SIG-M5 treated with dmso at 0.1 percent for 504 hours (cell line): ENCODE measurements around the gene POLR2I.
"Not testable (repeated sequence)": the region's sequence is repeated elsewhere in the genome, so short reads cannot be mapped to it uniquely, and the experiment has no call there.

Experiments
- DNase-seq: peaks from one replicate; lab custom pipeline; 2025; ENCODE audit not compliant: unreplicated experiment; lab: John Stamatoyannopoulos, UW

POLR2I gene

DNA sequence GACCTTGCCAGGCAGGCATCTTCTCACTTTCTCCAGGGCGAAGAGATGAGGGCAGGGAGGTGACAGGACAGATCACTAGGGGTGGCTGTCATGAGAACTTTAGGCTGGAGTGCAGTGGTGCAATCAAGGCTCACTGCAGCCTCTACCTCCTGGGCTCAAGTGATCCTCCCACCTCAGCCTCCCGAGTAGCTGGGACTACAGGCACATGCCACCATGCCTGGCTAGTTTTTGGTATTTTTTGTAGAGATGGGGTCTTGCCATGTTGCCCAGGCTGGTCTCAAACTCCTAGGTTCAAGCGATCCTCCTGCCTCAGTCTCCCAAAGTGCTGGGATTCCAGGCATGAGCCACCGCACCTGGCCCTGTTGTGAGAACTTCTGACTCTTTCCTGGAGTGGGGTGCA, 20.2 kb upstream of the POLR2I start:
- DNase-seq, result not testable (repeated sequence)

DNA sequence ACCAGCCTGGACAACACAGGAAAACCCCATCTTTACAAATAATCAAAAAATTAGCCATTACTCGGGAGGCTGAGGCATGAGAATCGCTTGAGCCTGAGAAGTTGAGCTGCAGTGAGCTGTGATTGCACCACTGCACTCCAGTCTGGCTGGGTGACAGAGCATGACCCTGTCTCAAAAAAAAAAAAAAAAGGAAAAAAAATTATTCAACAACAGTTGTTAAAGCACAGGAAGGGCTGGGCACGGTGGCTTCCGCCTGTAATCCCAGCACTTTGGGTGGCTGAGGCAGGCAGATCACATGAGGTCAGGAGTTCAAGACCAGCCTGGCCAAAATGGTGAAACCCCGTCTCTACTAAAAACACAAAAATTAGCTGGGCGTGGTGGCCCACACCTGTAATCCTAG, 16.5 kb upstream of the POLR2I start:
- DNase-seq, result not testable (repeated sequence)

DNA sequence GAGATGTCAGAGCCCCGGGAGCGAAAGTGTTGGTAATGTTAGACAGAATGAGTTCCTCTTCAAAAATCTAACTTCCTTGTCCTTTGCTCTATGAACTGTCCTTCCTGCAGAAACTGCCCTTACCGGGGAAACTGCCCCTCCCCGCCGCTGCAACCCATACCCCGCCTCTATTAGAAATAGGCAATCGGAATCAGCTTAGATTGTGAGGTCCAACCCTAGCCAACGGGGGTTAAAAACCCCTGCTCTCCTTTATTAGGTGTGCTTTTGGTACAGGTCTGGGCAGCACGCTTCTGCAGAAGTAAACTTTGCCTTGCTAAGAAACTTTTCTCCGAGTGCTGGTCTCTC, 13.7 kb upstream of the POLR2I start:
- DNase-seq, result peak; percentile 76

DNA sequence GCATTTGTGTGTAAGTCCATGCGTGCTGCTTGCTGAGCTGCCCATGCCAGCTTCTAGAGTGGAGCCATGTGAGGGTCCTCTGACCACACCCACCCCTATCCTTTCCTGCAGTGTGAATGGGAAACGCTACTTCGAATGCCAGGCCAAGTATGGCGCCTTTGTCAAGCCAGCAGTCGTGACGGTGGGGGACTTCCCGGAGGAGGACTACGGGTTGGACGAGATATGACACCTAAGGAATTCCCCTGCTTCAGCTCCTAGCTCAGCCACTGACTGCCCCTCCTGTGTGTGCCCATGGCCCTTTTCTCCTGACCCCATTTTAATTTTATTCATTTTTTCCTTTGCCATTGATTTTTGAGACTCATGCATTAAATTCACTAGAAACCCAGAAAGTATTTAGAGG, 10.9 kb upstream of the POLR2I start:
- no peak for DNase-seq

DNA sequence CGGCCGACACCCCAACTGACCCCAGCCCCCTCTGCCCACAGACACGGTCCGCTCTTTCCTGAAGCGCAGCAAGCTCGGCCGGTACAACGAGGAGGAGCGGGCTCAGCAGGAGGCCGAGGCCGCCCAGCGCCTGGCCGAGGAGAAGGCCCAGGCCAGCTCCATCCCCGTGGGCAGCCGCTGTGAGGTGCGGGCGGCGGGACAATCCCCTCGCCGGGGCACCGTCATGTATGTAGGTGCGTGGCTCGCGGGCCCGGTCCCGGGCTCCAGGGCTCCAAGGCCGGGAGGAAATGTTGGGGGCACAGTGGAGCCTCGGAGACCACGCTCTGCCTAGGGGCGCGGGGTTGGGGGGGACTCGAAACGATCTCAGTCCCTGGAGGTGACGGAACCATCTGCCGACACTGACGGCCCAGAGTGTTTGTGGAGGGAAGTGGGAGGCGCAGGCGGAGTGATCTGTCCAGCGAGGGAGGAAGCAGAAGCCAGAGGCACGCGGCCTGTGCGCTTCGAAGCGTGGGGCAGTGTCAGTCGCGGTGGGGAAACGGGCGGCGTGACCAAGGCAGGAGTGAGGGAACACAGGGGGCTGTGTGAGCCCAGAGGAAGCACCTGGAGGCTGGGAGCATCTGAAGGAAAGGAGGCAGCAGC, 6.9 kb upstream of the POLR2I start:
- no peak for DNase-seq

DNA sequence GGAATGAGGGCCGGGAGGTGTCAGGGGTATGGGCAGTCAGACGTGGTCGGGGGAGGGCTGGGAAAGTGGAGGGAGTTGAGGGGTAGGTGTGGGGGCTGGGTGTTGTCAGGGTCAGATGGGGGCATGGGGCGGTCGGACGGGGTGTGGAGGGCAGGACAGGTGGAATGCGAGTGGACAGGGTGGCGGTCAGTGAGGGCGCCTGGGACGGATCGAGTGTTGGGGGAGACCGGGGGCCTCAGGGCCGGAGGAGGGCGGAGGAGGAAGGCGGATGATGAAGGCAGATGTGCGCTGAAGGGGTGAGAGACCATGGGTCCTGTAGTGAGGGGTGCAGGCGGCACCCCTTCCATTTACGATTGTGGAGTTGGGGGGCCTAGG, 6.3 kb upstream of the POLR2I start:
- no peak for DNase-seq

DNA sequence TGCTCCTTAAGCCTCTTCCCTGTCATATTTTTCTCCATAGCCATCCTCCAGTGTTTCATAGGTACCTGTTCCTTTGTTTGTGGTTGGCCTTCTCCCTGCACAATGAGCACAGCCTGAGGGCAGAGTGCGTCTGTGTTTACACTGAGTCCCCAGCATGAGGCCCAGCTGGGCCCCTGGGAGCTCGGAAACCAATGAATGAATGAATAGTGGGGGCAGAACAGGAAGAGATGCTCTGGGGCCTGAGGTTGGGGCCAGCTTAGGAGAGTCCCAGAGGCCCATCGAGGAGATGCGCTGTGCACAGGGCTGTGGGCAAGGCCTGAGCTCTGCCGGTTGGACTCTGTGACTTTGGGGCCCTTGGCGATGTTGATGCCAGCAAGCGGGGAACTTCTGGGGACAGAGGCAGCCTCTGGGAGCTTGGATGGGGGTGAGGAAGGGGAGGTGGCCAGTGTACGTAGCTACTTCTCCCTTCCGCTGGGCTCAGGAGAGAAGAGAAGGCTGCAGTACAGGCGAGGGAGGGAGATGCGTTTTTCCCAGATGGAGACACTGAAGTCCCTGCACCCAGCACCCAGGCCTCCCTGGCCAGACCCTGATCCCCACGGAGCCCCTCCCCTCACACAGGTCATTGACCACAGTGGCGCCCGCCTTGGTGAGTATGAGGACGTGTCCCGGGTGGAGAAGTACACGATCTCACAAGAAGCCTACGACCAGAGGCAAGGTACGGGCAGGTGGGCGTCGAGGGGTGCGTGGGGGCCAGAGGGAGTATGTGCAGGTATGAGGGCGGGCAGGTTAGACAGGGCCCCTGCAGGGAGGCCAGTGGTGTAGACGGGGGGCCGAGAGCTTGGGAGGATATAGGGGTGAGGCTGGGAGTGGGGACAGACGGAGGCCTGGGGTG, 5.7 kb upstream of the POLR2I start:
- no peak for DNase-seq

DNA sequence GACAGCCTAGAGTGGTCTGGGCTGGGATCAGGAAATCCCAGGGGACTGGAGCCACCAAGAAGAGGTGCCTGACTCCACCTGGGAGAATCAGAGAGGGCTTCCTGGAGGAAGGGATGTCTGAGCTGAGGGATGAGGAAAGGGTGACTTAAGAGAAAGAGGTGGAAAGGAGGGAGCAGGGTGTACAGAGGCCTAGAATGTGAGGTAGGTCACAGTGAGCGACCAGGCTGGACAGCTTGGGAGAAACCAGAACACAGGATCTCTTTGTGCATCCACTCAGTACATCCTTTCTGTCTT, 1.6 kb upstream of the POLR2I start:
- DNase-seq, result no peak

DNA sequence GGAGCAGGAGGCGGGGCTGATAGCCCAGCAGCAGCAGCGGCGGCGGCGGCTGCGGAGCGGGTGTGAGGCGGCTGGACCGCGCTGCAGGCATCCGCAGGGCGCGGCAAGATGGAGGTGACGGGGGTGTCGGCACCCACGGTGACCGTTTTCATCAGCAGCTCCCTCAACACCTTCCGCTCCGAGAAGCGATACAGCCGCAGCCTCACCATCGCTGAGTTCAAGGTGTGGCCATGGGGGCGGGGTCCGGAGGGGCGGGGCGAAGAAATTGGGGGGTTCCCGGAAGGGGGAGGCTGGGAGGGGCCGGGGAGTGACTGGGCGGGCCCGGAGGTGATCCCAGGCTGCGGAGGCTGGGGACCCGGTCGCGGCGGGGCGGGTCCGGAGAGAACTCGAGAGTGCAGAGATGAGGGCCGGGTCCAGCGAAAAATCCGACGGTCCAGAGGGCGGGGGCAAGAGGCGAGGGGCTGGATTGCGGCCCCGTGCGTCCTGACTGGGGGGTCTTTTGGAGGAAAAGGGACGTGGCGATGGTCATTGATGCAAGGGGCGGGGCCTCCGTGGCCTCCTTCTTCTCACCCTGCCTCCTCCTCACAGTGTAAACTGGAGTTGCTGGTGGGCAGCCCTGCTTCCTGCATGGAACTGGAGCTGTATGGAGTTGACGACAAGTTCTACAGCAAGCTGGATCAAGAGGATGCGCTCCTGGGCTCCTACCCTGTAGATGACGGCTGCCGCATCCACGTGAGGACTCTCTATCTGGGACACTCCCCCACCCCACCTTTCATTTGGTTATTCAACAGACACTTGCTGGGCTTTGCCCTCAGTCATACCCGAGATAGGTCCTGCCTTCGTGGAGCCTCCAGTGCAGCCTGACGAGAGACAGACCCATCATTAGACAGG, 1.0 kb upstream of the POLR2I start, which contains the start of gene TBCB:
TBCB (plus strand) TSS at position 16 of the 891 bp plus-strand sequence; CDS start at position 109, 93 bp downstream.
- peak; percentile 67 for DNase-seq

DNA sequence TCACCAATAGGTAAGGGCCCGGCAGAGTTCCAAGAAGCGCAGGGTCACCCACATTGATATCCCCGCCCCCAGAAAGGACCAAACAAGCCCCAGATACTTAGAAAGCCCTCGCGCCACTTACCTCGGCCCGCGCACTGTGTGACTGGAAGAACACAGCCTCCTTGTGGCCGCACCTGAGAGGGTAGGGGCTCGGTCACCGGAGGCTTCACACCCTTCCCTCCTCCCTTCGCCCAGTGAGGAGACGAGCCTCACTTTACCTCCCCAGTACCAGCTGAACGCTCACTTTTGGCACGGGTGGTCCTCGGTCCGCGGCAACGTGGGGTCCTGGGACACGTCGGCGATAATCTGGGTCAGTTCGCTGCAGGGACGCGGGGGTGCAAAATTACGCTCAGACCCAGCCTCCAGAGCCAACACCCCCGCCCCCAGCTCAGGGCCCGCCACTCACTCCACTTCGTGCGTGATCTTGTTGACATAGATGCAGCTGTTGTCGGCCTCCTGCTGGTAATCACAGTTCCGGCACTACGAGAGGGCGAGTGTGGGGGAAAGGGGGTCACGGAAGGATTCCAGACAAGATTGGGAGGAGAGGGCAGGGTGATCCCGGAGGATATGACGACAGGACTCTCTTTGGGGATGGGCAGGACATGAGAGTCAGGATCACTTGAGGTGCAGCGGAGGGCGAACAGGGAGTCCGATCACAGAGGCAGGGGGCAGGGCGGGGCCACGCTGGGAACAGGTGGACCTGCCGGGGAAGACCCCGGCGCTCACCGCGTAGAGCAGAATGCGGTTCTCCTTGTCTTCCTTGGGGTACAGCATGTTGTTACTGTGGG, 568 bp downstream of the POLR2I start:
- DNase-seq, result no peak

DNA sequence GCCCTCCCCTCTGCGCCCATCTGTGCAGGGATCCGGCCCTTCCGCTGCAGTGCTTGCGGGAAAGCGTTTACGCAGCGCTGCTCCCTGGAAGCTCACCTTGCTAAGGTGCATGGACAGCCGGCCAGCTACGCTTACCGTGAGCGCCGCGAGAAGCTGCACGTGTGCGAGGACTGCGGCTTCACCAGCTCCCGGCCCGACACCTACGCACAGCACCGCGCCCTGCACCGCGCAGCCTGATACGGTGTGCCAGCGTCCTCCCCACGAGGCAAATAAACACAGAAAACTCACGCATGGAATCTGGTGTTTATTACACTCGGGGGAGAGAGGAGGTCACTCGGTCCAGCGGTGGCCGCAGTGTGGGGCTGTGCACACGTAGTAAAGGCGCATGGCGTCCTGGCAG, 1.2 kb downstream of the POLR2I start:
- no peak for DNase-seq

DNA sequence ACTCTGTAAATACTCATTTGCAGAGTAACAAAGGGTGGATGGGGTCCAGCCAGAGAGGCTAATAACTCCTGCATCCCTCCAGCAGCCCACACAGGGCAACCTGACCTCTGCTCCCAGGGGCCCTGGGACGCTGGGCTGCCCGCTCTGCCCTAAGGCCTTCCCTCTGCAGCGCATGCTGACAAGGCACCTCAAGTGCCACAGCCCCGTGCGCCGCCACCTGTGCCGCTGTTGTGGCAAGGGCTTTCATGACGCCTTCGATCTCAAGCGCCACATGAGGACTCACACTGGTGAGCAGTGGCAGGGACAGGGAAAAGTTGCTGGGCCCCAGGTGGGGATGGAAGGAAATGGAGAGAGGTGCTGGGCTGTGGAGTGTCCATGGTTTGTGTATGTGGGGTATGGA, 2.0 kb downstream of the POLR2I start:
- no peak for DNase-seq

DNA sequence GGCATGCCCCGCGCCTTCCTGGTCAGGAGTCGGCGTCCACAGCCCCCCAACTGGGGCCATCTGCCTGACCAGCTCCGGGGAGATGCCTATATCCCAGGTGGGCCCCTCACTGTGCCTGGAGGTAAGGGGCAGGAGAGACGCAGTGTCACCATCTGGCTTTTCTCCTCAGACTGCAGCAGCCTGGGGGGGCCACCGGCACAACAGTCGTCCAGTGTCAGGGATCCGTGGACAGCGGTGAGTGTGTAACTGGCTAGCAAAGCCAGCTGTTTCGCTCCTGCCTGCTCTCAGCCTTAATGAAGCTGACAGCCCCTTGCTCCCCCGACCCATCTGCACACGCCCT, 3.5 kb downstream of the POLR2I start:
- no peak for DNase-seq

DNA sequence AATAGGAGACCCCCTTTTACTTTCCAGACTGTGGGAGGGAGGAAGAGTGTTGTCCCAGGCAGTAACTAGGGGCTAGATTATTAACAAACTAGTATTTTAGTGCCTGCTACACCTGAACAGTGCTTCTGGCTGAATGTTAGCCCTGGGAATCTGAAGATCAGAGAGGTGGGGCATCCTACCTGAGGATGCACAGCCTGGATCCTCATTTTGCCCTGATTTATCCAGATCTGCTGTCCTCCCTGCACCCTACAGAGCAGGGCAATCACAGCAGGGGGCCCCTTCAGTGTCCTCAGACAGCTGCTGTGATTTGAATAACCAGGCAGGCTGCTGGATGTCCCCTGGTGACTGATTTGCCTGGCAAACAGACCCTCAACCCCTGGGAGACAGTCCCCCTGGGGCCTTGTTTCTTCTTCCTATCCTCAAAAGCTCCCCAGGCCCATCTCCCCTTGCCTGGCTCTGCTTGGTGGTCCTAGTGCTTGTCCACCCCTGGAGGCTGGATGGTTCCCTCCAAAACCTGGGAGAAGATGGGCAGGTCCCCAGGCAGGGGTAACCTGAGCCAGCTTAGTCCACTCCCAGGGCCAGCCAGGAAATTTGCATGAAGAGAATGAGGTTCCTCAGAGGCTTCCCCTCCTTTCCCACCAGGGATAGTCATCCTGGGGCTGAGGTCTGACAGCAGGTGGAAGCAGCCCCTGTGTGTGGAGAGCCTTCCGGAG, 4.0 kb downstream of the POLR2I start, which contains the start of gene OVOL3:
OVOL3 (plus strand) TSS at position 657 of the 713 bp plus-strand sequence. CDS start 60 bp downstream, outside the sequence.
- no peak for DNase-seq

DNA sequence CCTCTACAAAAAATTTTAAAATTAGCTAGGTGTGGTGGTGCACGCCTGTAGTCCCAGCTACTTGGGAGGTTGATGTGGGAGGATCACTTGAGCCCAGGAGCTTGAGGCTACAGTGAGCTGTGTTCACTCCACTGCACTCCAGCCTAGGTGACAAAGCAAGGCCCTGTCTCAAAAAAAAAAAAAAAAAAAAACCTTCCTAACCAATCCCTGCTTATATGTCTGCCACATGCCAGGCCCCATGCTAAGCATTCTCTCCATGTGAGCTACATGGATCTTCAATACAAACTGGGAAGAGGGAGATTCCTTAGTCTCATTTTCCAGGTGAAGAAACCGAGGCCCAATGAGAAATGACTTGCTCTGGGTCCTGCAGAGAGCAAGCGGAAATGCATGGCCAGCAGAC, 6.0 kb downstream of the POLR2I start:
- no peak for DNase-seq

DNA sequence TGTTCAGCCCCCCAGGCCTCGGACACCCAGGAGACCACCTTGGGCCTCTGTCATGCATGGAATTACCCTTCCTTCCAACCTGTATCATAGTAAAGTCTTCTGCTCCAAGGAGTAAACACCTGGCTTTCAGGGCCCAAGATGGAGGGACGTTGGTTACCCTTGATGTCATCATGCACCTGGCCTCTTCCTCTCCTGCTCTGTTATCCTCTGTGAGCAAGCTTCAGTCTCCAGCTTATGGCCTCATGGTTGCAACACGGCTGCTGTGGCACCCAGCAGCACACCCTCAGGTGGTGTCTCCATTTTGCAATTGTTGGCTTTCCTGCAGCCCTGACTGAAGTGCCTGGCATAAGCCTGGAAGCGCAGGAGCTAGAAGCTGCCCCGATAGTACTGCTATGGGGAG, 7.7 kb downstream of the POLR2I start:
- no peak for DNase-seq

DNA sequence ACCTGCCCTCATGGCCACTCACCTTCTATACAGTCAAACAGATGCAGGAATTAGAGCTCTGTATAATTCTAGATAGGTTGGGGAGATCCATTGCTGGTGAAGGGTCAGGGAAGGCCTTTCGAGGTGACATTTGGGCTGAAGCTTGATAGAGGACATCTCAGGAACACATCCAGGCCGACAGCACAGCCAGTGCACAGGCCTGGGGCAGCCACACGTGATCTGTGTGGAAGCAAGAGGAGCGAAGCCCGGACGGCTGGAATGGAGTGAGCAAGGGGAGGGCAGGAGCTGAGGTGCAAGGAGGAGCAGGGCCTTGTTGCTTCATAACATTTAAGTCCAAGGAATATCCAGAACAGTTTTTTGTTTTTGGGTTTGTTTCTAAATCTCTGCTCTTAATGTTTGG, 8.2 kb downstream of the POLR2I start:
- no peak for DNase-seq

DNA sequence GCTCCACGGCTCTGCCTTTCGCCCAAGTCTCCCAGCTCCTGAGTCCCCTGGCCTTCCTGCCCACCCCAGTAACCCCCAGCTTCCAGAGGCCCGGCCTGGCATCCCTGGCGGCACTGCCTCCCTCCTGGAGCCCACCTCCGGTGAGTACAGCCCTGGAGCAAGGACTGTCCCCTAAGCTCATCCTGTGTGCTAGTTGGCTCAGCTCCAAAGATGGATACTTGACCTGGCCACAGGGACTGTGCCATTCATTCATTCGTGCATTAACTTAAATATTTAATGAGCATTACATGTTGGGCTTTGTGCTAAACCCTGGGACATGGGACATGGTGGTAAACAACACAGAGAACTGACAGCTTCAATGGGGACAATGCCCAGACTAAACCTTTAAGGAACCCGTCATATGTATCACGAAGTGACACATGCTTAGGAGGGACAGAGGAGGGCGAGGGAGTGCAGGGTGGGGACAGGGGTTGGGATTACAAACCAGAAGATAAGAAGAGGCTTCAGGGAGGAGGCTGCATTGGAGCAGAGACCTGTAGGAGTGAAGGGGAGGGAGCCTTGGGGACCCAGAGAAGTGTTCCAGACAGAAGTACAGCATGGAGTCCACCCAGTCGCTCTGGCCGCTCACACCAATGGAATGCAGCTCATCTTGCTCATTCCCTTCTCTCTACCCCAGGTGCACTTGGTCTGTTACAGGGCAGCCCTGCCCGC, 10.7 kb downstream of the POLR2I start:
- DNase-seq, result no peak

DNA sequence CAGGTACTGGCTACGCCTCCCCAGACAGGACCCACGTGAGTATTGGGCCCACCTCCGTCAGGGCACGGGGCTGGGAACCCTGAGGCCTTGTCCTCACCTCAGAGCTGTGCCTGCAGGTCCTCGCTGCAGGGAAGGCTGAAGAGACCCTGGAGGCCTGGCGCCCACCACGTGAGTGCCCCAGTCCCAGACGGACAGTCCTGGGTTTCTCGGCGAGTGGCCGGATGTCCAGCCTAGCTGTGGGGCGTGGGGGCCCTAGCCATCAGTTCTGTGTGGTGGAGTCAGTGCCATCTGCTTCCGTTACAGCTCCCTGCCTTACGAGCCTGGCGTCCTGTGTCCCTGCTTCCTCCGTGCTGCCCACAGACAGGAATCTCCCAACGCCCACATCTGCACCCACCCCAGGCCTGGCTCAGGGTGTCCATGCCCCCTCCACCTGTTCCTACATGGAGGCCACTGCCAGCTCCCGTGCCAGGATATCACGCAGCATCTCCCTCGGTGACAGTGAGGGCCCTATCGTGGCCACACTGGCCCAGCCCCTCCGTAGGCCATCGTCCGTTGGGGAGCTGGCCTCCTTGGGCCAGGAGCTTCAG, 11.5 kb downstream of the POLR2I start:
- no peak for DNase-seq
